ENCODE data around the gene EYS.

The EYS gene

GRCh38 chr6:64721865-64722264 lies 985.2 kb downstream of the EYS start:
- DNase-seq (ENCODE audit: low spot score), result no peak

GRCh38 chr6:64717281-64717680 lies 989.7 kb downstream of the EYS start:
- no peak for DNase-seq (ENCODE audit: low spot score)

GRCh38 chr6:64715624-64716023 lies 991.4 kb downstream of the EYS start:
- DNase-seq (ENCODE audit: low spot score), result no peak

GRCh38 chr6:64714073-64714472 lies 993.0 kb downstream of the EYS start:
- DNase-seq (ENCODE audit: low spot score), result no peak

GRCh38 chr6:64713175-64713574 lies 993.9 kb downstream of the EYS start:
- no peak for DNase-seq (ENCODE audit: low spot score)

- DNase-seq (ENCODE audit: low spot score), result no peak
Observed at GRCh38 chr6:64712606-64713005, 994.4 kb downstream of the EYS start.

GRCh38 chr6:64703922-64704321 lies 1003.1 kb downstream of the EYS start:
- DNase-seq (ENCODE audit: low spot score), result no peak

- DNase-seq (ENCODE audit: low spot score), result no peak
Observed at GRCh38 chr6:64696053-64696452, 1011.0 kb downstream of the EYS start.

- no peak for DNase-seq (ENCODE audit: low spot score)
Observed at GRCh38 chr6:64694356-64694755, 1012.7 kb downstream of the EYS start.

GRCh38 chr6:64691064-64691463 lies 1016.0 kb downstream of the EYS start:
- no peak for DNase-seq (ENCODE audit: low spot score)

- DNase-seq (ENCODE audit: low spot score), result no peak
Observed at GRCh38 chr6:64685401-64685800, 1021.6 kb downstream of the EYS start.

GRCh38 chr6:64683682-64684081 lies 1023.3 kb downstream of the EYS start:
- no peak for DNase-seq (ENCODE audit: low spot score)

GRCh38 chr6:64681416-64682160 lies 1025.4 kb downstream of the EYS start:
- DNase-seq (ENCODE audit: low spot score), result no peak

- no peak for DNase-seq (ENCODE audit: low spot score)
Observed at GRCh38 chr6:64680446-64680845, 1026.6 kb downstream of the EYS start.

- no peak for DNase-seq (ENCODE audit: low spot score)
Observed at GRCh38 chr6:64679416-64679815, 1027.6 kb downstream of the EYS start.

GRCh38 chr6:64672651-64673050 lies 1034.4 kb downstream of the EYS start:
- no peak for DNase-seq (ENCODE audit: low spot score)

GRCh38 chr6:64672131-64672530 lies 1034.9 kb downstream of the EYS start:
- DNase-seq (ENCODE audit: low spot score), result peak; percentile 3

GRCh38 chr6:64665137-64665536 lies 1041.9 kb downstream of the EYS start:
- no peak for DNase-seq (ENCODE audit: low spot score)

- no peak for DNase-seq (ENCODE audit: low spot score)
Observed at GRCh38 chr6:64664480-64664879, 1042.5 kb downstream of the EYS start.

- DNase-seq (ENCODE audit: low spot score), result no peak
Observed at GRCh38 chr6:64644024-64644423, 1063.0 kb downstream of the EYS start.

GRCh38 chr6:64630901-64631300 lies 1076.1 kb downstream of the EYS start:
- no peak for DNase-seq (ENCODE audit: low spot score)

GRCh38 chr6:64622944-64623343 lies 1084.1 kb downstream of the EYS start:
- DNase-seq (ENCODE audit: low spot score), result no peak

- DNase-seq (ENCODE audit: low spot score), result no peak
Observed at GRCh38 chr6:64602993-64603392, 1104.0 kb downstream of the EYS start.

- DNase-seq (ENCODE audit: low spot score), result no peak
Observed at GRCh38 chr6:64591676-64592036, 1115.4 kb downstream of the EYS start.

Measured in putamen (tissue), 1 donor.